Fibroblast of upper back skin (primary cell): ENCODE results near the gene VGLL2.
A peak's percentile ranks its signal among the peaks of the same experiment; 100 is the strongest.
"Not testable (repeated sequence)": the region's sequence is repeated elsewhere in the genome, so short reads cannot be mapped to it uniquely, and the experiment has no call there.

ENCODE experiments used
- DNase-seq: peaks from one replicate; pipeline ENCODE4 v3.0.0-alpha.2; 2013

The VGLL2 gene, protein sequence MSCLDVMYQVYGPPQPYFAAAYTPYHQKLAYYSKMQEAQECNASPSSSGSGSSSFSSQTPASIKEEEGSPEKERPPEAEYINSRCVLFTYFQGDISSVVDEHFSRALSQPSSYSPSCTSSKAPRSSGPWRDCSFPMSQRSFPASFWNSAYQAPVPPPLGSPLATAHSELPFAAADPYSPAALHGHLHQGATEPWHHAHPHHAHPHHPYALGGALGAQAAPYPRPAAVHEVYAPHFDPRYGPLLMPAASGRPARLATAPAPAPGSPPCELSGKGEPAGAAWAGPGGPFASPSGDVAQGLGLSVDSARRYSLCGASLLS

DNA sequence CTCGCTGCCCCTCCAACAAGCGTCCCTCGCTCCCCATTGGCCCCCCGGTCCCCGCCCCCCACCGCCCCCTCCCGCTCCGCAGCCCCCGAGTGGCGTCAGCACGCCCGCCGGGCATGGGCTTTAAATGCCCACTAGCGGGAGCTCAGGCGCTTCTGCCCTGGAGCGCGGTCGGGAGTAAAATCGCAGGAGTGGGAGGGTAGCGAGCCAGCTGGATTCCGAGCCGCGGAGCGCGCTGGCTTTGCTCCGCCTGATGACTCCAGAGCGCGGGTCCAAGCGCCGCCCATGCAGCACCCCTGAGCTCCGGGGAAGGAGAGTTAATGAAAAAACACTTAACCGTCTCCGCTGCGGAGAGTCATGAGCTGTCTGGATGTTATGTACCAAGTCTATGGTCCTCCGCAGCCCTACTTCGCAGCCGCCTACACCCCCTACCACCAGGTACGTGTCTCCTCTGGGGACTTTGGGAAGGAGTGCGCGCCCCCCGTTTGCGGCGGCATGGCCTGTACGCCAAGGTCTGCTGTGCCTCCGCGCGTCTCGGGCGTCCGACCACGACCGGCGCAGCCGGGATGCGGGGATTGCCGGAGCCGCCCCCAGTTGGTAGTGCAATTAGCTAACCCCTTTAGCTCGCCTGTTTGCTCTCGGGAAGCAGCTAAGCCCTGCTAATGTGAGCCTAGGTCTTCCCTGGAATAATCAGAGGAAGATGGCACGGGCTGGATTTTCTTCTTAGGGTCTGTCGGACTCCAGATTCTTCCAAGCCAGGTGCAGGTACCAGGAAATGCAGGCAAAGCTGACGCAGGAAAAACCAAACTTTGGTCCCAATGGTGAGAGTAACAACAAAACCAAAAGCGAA lies at the start of gene VGLL2:
TSS of gene VGLL2 (plus strand) at position 149 of the 847 bp plus-strand sequence. CDS start at position 355, 206 bp downstream.
- peak; percentile 21 for DNase-seq

DNA sequence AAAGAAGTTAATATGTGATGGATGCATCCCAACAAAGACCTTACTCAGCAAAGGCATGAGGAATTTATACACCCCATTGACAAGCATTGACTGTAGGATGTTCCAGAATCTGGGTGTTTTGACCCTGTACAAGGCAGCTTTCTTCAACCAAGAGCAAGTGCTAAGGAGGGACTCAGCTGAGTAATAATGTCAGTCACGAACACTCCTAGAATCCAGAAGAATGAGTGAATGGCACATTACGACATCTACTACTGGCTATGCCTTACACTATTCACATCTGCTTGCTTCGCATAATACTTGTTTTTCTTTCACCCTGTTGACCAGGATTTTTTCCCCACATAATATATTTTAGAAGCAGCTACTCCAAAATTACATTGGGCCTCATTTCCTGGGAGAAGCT lies 42.5 kb upstream of the VGLL2 start:
- no peak for DNase-seq

DNA sequence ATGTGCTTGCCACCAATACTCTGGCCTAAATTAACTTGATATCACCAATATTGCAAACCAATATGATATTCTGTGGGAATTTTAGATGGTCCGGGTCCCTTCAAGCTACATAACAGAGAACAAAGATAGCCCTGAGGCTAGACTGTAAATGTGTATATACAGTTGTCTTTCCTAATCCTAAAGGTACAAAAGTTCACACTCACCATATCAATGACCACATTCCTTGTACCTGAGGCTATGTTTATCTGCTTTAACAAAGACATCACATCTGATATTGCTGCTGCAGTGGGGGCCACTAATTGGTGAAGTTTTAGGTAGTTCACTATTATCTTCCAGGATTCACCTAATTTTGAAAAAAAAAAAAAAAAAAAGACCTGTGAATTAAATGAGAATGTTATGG lies 38.6 kb upstream of the VGLL2 start:
- DNase-seq = no peak

DNA sequence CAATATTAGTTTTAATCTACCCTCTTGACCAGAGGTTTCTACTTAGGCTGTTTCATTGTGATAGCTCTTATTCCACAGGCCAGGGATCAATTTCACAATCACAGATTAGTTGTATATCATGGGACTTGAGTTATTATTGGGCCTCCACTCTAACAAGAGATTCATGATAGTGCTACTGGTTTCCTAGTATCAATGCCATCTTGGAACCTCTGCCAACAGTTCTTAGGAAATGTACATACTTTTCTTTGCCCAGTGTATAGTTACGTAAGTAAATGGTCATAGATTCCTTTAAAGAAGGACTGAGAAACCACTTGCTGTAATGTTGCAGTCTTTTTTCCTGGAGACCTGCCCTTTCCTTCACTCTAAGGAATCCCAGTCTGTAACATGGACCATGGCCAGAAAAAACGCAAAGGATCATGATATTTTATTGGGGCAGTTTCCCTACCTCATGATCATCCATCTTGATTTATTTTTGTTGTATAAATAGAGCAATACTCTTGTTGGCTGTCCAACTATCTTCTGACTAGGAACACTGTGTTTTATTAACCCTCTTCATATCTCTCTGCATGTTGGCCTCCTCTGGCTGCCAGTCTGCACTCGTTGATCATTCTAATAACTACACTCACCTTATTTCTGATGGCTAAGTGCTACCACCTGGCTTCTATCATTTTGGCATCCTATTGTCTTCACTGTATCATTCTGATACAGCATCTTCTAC lies 38.0 kb upstream of the VGLL2 start:
- DNase-seq = no peak

DNA sequence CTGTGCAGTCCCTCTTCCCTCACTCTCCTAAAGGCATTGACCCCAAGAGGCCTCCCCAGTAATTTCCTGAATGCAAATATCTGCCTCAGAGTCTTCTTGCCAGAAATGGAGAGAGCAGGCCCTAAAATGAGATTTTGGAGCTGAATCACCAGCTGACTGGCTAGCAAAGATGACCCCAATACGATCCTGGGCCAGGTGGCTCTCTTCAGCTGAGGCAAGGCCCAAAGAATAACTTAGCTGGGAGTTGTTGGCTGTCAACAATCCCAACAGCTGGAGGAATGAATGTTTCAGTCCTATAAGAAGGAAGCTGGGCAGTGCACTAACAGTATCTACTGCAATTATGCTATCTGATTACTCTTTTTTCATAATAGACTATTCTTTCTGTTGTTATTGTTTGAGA lies 37.2 kb upstream of the VGLL2 start:
- DNase-seq = no peak

DNA sequence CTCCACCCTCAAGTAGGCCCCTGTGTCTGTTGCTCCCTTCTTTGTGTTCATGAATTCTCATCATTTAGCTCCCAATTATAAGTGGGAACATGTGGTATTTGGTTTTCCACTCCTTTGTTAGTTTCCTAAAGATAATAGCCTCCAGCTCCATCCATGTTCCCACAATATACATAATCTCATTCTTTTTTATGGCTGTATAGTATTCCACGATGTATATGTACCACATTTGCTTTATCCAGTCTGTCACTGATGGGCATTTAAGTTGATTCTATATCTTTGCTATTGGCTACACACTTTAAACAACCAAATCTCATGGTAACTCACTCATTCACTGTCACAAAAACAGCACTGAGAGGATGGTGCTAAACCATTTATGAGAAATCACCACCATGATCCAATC lies 35.5 kb upstream of the VGLL2 start:
- no peak for DNase-seq

DNA sequence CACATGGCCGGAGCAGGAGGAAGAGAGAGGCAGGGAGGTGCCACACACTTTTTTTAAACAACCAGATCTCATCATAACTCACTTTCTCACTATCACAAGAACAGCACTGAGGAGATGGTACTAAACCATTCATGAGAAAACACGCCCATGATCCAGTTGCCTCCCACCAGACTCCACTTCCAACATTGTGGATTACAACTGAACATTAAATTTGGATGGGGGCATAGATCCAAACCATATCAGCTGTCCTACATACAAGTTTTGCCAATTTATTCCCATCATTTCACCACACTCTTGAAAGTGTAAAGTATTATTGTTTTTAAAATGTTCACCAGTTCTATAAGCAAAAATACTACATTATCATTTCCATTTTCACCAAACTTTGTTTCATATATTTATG lies 33.9 kb upstream of the VGLL2 start:
- no peak for DNase-seq

DNA sequence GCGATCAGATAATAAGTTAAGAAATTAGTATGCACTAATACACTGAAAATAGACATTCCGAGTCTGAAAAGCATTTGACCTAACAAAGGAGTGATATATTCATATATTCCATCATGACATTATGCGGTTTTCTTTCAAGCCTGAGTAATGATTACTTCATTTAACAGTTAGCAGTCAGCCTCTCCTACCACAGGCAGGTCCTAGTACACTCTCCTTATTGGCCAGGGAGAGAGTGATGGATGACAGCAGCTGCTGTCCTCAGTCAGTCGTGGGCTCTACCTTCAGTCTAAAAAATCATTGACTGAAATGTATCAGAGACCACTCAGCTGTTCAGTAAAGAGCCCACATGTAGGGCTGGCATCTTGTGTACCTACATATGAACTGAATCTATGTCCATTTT lies 33.2 kb upstream of the VGLL2 start:
- DNase-seq = peak; percentile 1

DNA sequence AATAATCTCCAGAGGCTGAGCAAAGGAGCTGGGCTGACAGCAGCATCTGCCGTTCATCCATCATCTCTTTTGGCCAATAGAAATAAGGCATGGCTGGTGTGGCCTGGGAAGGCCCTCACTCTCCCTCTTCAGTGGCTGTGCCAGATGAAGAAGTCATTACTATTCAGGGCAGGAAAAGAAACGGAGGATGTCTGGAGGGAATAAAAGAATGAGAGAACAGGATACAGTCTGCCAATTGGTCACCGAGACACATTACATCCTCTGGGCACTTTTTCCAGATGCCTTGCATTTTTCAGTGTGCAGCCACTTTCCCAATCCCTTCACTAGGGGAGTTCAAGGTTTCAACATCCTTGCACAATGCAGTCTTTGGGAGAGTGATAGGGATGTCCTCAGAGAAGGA lies 32.2 kb upstream of the VGLL2 start:
- DNase-seq = peak; percentile 14

DNA sequence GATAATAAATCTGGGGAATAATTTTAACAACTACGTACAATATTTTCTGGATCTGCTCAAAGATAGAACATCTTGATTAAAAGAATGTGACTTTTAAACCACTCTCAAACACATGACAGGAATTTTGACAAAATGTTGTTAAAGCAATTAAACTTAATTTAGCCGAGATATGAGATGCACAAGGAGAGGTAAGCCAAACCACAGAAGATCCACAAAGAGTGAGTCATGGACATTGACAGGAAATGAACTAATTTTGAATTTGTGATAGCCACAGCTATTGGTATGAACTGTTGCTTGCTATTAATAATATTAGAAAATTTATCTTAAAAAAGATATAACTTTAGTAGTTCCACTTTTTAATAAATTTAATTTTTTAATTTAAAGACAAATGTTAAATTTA lies 27.8 kb upstream of the VGLL2 start:
- DNase-seq = peak; percentile 1

DNA sequence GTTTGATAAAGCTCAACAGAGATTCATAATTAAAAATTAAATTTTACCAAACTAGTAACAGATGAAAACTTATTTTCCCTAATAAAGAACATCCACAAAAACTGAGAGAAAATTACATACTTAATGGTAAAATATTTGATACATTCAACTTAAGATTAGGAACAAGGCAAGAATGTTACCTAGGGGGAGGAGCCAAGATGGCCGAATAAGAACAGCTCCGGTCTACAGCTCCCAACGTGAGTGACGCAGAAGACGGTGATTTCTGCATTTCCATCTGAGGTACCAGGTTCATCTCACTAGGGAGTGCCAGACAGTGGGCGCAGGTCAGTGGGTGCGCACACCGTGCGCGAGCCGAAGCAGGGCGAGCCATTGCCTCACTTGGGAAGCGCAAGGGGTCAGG lies 20.8 kb upstream of the VGLL2 start:
- not testable (repeated sequence) for DNase-seq

DNA sequence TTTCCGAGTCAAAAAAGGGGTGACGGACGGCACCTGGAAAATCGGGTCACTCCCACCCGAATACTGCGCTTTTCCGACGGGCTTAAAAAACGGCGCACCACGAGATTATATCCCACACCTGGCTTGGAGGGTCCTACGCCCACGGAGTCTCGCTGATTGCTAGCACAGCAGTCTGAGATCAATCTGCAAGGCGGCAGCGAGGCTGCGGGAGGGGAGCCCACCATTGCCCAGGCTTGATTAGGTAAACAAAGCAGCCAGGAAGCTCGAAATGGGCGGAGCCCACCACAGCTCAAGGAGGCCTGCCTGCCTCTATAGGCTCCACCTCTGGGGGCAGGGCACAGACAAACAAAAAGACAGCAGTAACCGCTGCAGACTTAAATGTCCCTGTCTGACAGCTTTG lies 20.4 kb upstream of the VGLL2 start:
- DNase-seq = not testable (repeated sequence)

DNA sequence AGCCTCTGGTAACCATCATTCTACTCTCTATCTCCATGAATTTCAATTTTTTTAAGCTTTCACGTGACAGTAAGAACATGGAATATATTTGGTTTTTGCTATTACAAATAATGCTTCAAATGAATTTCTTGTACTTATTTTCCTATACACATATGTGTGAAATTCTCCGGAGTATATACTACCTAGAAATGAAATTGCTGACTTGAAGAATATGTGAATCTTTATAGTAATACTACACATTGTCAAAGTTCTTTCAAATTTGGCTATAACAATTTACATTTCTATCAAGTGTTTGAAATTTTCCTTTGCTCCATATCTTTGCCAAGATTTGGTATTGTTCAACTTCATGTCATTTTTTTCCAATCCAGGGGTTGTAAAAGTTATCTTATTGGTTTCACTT lies 11.6 kb upstream of the VGLL2 start:
- DNase-seq = no peak

DNA sequence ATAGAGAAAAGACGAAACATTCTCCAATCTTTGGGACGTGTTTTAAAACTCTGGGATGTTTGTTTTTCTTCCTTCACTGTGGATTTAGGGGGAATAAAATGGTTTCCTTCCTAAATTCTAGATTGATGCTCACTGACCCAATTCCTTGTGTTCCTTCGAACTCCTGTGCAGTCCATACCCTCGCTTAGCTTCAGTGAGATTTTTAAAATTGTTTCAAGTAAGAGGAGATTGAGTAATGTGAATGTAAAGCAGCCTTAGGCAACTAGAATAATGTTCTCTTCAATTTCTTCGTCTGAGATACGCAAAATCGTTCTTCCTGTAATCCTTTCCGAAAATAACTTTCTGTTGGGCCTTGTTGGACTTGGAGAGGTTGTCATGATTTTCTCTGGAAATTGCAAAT lies 2.6 kb upstream of the VGLL2 start:
- no peak for DNase-seq

DNA sequence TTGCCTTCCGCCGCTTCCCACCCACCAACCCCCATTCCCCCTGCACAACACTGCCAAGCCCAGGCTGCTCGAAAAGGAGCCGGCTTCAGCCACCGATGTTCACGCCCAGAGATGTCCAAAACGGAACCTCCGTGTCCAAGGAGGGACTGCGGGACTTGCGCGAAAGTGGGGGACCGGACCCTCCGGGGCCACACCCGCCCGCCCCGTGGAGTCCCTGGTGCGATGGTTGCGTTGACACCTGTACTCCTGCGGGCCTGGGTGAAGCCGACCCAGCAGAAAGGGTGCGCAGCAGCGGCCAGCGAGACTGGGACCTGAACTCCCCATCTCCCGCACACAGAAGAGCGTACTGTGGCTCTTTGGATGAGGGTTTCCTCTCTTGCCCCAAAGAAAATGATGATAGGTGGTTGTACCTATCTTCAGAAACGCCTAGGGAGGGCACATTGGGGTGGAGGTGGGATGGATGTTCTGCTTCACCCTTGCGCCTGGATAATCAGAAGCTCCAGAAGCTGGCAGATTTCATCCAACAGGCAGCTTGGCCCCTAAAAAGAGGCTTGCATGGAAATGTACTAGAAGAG lies 1.9 kb upstream of the VGLL2 start:
- DNase-seq = no peak

DNA sequence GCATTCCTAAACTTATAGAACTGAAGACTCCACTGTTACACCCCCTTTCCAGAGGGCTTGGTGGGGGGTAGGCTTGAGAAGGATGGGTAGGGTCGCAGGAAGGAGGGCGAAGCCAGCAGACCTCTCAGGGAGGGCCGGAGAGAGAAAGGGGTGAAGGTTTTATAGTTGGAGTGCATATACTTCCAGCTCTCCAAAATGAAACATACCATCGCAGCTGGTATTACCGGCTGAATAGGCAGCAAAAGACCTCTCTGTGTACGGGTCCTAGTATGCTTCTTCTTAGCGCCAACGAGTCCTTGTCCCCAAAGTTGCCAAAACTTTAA lies 1.0 kb upstream of the VGLL2 start:
- no peak for DNase-seq

DNA sequence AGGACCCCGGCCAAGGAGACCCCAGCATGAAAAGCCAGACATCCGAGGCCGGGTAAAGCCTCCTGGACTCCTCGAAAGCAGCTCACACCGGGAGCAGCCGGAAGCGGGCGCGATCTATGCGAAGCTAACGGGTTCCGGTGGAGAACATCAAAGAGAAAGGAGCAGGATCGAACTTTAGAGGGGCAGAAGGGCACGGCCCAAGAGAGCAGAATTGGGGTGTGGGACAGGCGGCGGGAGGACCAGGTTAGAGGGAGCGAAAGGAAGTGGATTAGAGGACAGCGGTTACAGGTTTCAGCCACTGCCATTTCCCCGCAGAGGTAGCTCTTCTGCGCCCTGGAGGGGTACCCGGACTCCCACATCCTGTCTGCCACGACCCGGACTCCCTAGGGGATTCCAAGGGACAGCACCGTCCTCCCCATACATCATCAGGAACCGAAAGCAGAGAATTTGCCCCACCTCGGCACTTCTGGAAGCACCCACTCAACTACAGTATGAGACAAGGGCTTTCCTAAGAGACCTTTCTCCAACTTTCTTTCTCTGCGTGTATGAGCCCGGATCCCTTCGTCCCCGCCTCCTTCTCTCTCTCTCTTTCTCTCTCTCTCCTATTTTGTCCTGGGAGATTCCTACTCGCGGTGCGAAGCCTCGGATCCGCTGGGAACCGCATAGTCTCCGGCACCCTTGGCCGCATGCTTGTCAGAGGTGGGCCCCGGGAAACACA lies 507 bp upstream of the VGLL2 start:
- DNase-seq = no peak

DNA sequence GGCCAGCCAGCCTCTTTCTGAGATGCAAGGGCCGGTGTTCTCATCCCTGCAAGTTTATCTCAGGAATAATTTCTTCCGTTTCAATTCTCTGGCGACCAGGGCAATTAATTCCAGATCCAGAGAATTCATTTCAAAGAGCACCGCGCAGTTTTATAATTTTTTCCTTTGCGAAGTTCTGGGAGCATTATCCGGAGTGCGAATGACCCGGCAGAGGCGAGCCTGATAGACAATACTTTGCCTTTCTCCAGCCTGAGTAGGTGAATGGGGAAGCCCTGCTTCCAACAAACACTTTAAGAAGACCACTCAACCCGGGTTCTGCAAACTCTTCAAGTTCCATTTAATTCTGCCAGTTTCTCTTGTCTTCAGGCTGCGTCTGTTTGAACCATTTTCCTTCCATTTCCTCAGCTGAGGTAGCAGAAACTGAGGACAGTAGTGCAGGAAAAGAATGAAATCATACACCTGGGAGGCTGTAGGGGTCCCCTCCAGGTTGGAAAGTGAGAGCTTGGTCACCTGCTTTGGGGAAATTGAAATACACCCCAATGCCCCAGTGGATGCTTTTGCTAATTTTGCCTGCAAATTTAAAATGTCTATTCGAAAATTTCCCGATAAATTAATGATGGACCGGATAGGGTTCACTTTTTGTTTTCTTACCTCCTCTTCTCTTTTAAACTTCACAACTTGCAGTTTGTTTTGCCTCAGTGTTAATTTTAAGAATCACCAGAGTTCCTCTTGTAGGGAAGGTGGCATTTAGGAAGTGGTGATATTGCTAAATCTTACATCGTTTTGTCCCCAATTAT lies 1.1 kb downstream of the VGLL2 start:
- DNase-seq = no peak

DNA sequence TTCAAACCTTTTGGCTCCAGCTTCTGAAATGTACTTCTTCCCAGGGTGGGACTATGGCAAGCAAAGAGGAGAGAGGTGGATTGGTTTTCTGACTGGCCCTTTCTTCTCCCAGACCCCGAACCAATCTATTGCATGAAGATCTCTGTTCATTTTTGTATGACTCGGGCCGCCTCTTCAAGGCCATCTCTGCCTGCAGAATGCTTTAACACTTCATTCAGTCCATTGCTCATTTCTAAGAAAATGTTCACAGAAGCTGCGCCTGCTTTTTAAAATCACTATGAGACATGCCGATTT lies 1.6 kb downstream of the VGLL2 start:
- no peak for DNase-seq

DNA sequence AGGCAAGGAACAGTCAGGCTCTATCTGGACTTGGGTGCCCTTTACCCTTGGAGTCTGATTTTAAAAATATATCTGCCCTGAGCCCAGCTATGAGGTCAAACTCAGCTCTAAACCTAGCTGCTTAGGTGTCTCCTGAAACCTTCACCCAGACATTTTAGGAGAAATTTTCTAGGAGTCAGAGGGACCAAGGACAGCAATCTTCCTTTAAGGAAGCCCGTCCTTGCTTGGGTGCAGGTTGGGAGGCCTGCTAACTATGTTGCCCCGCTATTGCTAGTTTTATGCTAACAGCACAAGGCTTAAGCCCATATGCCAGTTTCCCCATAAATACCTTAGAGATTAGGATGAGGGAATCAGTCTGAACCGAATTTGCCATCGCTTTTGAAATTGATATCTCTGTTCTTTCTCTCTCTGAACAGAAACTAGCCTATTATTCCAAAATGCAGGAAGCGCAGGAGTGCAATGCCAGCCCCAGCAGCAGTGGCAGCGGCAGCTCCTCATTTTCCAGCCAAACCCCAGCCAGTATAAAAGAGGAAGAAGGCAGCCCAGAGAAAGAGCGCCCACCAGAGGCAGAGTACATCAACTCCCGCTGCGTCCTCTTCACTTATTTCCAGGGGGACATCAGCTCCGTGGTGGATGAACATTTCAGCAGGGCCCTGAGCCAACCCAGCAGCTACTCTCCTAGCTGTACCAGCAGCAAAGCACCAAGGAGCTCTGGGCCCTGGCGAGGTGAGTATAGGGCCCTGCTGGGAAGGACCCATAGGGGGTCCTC lies 2.6 kb downstream of the VGLL2 start:
- DNase-seq = no peak

DNA sequence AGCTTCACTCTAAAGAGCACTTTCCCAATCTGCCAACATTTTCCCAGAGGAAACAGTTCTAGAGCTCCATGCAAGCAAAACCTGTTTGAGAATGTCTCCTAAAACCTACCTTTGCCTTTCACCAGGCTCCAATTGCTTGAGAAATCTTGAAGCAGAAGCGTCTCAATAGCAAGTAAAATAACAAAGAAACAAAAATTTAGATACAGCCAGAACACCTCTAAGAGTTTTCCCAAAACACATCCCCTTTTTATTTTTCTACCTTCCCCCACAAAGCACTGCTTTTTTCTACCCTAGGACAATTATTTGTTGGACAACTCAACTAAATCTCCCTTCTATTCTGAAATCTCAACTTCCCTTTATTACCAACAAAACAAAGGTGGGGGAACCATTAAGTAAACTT lies 3.6 kb downstream of the VGLL2 start:
- no peak for DNase-seq
